Osteoblast (primary cell): ENCODE results near the gene PCED1B. TPM values are rescaled to one million over a fixed set of nuclear protein-coding genes. Genes with fewer than 3 reads are reported as not detected.

Source experiments
- DNase-seq: peaks from one replicate; pipeline ENCODE4 v3.0.0; 2011; ENCODE audit warnings: low spot score, mixed read lengths; ENCODE audit not compliant: insufficient read length; ENCODE audit errors: missing footprints
- H2AFZ ChIP-seq: 2 replicates; pipeline ENCODE4 v1.6.0; 2011; ENCODE audit warnings: mild to moderate bottlenecking, low read length
- H3K27ac ChIP-seq: 2 replicates; pipeline ENCODE4 v1.5.1; 2011; ENCODE audit warnings: mild to moderate bottlenecking, low read depth, low read length, moderate library complexity
- H3K27me3 ChIP-seq: 2 replicates; pipeline ENCODE4 v1.6.0; 2012; ENCODE audit warnings: mild to moderate bottlenecking, control low read depth, inconsistent platforms, low read length, moderate library complexity; ENCODE audit not compliant: insufficient read depth
- H3K36me3 ChIP-seq: 2 replicates; pipeline ENCODE4 v1.5.1; 2011; ENCODE audit warnings: mild to moderate bottlenecking, low read length, control low read depth, moderate library complexity; ENCODE audit not compliant: insufficient read depth
- H3K4me1 ChIP-seq: 2 replicates; pipeline ENCODE4 v1.5.1; 2011; ENCODE audit warnings: mild to moderate bottlenecking, low read length, control low read depth, moderate library complexity; ENCODE audit not compliant: insufficient read depth
- H3K4me2 ChIP-seq: 2 replicates; pipeline ENCODE4 v1.6.0; 2011; ENCODE audit warnings: mild to moderate bottlenecking, low read length; ENCODE audit not compliant: insufficient read depth
- H3K4me3 ChIP-seq: fragments of 200-600 bp; sonication (generic); 3 replicates; pipeline ENCODE4 v1.5.1; 2012; ENCODE audit warnings: mild to moderate bottlenecking, low read length, inconsistent platforms; ENCODE audit not compliant: insufficient read depth
- H3K79me2 ChIP-seq: 2 replicates; pipeline ENCODE4 v1.6.0; 2012; ENCODE audit warnings: mild to moderate bottlenecking, low read length, control low read depth, inconsistent platforms; ENCODE audit not compliant: insufficient read depth
- H3K9me3 ChIP-seq: 2 replicates; pipeline ENCODE4 v1.5.1; 2011; ENCODE audit warnings: low read depth, low read length, control low read depth
- H4K20me1 ChIP-seq: 2 replicates; pipeline ENCODE4 v1.6.0; 2012; ENCODE audit warnings: mild to moderate bottlenecking, low read length, control low read depth; ENCODE audit not compliant: insufficient read depth
- CTCF ChIP-seq: IDR thresholded peaks from 2 replicates; pipeline ENCODE4 v1.5.1; 2011; ENCODE audit warnings: mild to moderate bottlenecking, low read depth, low read length, moderate library complexity; ENCODE audit errors: extremely low read depth
- total RNA-seq: library from RNA; depleted of rRNA; stranded (reverse); fragments of >200 nt; gene quantifications from 2 replicates; pipeline ENCODE4 v1.2.3, GENCODE V29; 2012

PCED1B gene
- total RNA-seq, 1 donor: 0.36 TPM

GRCh38 chr12:47033789-47034555, 45.4 kb upstream of the PCED1B start:
- Histone ChIP-seq H3K36me3 (no peaks in the 10 kb centered on the region), H2AFZ (no peak overlapping the region), H3K4me1 (peaks cover 12% of the 10 kb centered on the region), H3K9me3 (no peaks in the 10 kb centered on the region), H3K79me2 (no peaks in the 10 kb centered on the region), H3K4me2 (no peak overlapping the region), H3K27me3 (no peaks in the 10 kb centered on the region), H3K27ac (no peak overlapping the region), H4K20me1 (no peaks in the 10 kb centered on the region), H3K4me3 (no peak overlapping the region)
- no peak for DNase-seq
- TF ChIP-seq CTCF: no peak

- no peak for TF ChIP-seq CTCF
- H3K79me2 ChIP-seq: no peaks in the 10 kb centered on the region
- DNase-seq: no peak
- H3K27ac ChIP-seq: no peak overlapping the region
- no peak overlapping the region for H3K4me3 ChIP-seq
- peaks cover 12% of the 10 kb centered on the region for H3K4me1 ChIP-seq
- H4K20me1 ChIP-seq: no peaks in the 10 kb centered on the region
- no peak overlapping the region for H3K4me2 ChIP-seq
- no peak overlapping the region for H2AFZ ChIP-seq
- H3K27me3 ChIP-seq: no peaks in the 10 kb centered on the region
- H3K36me3 ChIP-seq: no peaks in the 10 kb centered on the region
- no peaks in the 10 kb centered on the region for H3K9me3 ChIP-seq
Observed at GRCh38 chr12:47034661-47035060, 44.8 kb upstream of the PCED1B start.

DNA sequence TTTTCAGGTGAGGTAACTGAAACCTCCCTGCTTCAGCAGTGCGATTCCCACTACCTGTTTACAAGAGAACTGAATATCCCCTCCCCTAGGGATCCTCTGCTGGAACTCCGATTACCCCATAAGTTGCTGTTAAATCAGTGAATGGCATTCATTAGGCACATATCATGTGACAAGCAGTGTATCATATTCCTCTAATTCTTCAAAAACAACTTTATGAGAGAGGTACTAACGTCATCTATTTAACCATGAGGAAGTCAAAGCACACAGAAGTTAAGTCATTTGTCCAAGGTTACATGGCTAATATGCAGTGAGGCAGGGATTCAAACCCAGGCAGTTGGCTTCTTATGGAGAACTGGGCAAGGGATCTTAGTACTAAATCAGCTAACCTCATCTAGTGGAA, 43.9 kb upstream of the PCED1B start:
- no peak for DNase-seq
- TF ChIP-seq CTCF: no peak

GRCh38 chr12:47038270-47038748, 41.1 kb upstream of the PCED1B start:
- TF ChIP-seq CTCF: no peak
- H2AFZ ChIP-seq: peak overlapping the region; percentile 59
- no peaks in the 10 kb centered on the region for H3K79me2 ChIP-seq
- H3K9me3 ChIP-seq: no peaks in the 10 kb centered on the region
- no peak overlapping the region for H3K4me3 ChIP-seq
- H3K4me2 ChIP-seq: no peak overlapping the region
- H3K4me1 ChIP-seq: peaks cover 4% of the 10 kb centered on the region
- no peaks in the 10 kb centered on the region for H4K20me1 ChIP-seq
- no peak overlapping the region for H3K27ac ChIP-seq
- no peak for DNase-seq
- no peaks in the 10 kb centered on the region for H3K27me3 ChIP-seq
- H3K36me3 ChIP-seq: no peaks in the 10 kb centered on the region

More for the DNA sequence above, 43.9 kb upstream of the PCED1B start:
- Histone ChIP-seq H3K4me3 (no peak overlapping the region), H3K36me3 (no peaks in the 10 kb centered on the region), H3K4me2 (no peak overlapping the region), H3K27ac (no peak overlapping the region), H3K27me3 (no peaks in the 10 kb centered on the region), H2AFZ (no peak overlapping the region), H3K79me2 (no peaks in the 10 kb centered on the region), H4K20me1 (no peaks in the 10 kb centered on the region), H3K9me3 (no peaks in the 10 kb centered on the region), H3K4me1 (peaks cover 12% of the 10 kb centered on the region)
